ENCODE results near the gene ALOX12B. TPM values are rescaled to one million over a fixed set of nuclear protein-coding genes. Genes with fewer than 3 reads are reported as not detected.
A peak's percentile ranks its signal among the peaks of the same experiment; 100 is the strongest.
"Not testable (repeated sequence)": the region's sequence is repeated elsewhere in the genome, so short reads cannot be mapped to it uniquely, and the experiment has no call there.

The ALOX12B gene
- total RNA-seq, 2 experiments from 2014 or later = 3.3 to 3.6 TPM

DNA sequence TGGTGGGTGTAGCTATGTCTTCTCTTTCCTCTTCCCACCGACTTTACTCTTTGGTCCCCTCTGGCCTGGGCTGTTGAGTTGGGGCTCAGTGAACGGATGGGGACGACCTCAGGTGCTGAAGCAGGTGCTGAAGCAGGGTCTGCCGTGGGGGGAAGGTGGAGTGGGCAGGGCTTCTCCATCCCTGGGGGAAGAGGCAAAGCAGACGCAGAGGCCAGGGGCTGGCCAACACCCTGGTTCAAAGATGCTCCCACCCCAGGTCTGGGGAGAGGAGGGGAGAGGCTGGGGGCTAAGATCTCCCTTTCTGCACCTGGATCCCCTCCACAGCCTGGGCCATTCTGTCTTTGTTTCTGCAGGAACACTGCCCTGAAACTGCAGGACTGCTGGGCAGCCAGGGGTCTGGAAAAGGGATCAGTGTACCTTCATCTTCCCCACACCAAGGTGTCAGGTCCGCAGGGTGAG is 22.9 kb downstream of the ALOX12B start:
- peaks cover 38% of the 10 kb centered on the region for H3K27me3 Mint-ChIP-seq
- no peaks in the 10 kb centered on the region for H3K9me3 Mint-ChIP-seq (ENCODE audit: low read depth)
- ChIA-PET CTCF (interaction anchor here (0.6 to 10.2 kb wide), 3 partner anchors 14 to 126 kb away, joined by 3 to 315 read pairs (median 3); partner anchors contain the start of gene ALOX12B), POLR2A (no interaction called here)
- no peaks in the 10 kb centered on the region for H3K36me3 Mint-ChIP-seq (ENCODE audit: low read depth)
- H3K27ac Mint-ChIP-seq = no peak overlapping the region
- no peak for DNase-seq
- no peak overlapping the region for H3K4me3 Mint-ChIP-seq
- no peak for ATAC-seq
- intact Hi-C loops (cut with DNase I, micrococcal nuclease) = no loop called here
- H3K4me1 Mint-ChIP-seq = no peaks in the 10 kb centered on the region

DNA sequence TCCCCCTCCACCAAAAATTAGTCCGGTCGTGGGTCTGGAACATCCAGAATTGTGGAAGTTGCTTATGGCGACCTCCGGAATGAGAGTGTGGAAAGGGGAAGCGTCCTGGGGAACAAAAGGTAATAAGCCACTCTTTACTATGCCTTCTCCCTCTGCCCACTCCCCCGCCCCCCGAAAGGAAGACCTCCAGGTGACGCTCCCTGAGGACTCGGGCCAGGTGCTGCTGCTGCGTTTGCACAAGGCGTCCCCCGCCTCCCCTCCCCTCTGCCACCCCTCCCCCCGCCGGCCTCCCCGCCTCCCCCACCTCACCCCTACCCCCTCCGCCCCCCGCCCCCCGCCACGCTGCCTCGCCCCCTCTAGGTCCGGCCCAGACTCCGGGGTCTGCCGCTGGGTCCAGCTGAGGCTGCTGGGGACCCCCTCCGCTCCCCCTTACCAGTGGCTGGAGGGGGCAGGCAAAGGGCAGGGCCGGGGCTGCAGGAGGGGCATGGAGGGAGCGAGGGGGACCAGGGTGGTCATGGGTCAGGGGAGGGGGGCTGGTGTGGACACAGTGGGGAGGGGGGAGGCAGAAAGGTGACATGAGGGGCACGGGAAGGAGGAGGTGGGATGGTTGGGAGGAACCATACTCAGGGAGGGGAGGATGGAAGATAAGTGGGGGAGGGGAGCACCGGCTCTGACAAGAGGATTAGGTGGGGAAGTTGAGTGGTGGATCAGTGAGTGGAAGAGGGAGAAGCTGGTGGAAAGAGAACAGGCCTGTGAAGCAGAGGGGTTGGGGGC is 23.6 kb downstream of the ALOX12B start:
- ChIA-PET CTCF (interaction anchor here (0.7 to 10.2 kb wide), 2 partner anchors 14 to 126 kb away, joined by 3 to 315 read pairs; partner anchors contain the start of gene ALOX12B), POLR2A (no interaction called here)
- no peak for ATAC-seq
- DNase-seq = no peak
- Mint-ChIP-seq H3K27me3 (peaks cover 44% of the 10 kb centered on the region), H3K4me1 (no peaks in the 10 kb centered on the region), H3K36me3 (ENCODE audit: low read depth) (no peaks in the 10 kb centered on the region), H3K4me3 (no peak overlapping the region), H3K27ac (no peak overlapping the region), H3K9me3 (ENCODE audit: low read depth) (no peaks in the 10 kb centered on the region)
- intact Hi-C loops (cut with DNase I, micrococcal nuclease) = no loop called here

DNA sequence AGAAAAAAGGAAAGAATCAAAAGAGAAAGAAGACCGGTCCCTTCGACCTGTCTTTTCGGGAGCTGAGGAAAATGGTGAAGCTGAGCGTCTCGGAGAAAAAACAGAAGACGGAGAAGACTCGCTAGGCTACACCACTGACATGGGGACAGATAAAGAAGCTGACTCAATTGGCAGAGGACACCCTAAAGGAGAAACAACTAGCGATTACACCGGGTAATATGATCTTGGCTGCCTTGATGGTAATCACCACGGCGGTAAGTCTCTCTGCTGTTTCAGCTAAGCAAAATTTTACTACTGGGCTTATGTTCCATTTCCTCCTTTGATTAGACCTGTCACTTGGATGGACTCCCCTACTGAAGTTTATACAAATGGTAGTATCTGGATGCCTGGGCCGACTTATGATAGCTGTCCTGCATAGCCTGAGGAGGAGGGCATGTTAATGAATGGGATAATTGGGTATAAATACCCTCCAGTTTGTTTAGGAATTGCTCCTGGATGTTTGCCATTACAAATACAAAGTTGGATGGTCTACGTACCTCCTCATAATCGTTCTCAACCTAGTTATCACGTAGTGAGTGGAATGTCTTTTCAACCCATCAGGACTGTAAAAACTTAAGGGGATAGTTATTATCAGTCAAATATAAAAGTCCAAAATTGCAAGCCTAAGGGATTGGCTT is 24.6 kb downstream of the ALOX12B start:
- peaks cover 48% of the 10 kb centered on the region for H3K27me3 Mint-ChIP-seq
- H3K27ac Mint-ChIP-seq = no peak overlapping the region
- H3K9me3 Mint-ChIP-seq (ENCODE audit: low read depth) = no peaks in the 10 kb centered on the region
- DNase-seq (no peak), ATAC-seq (no peak)
- no peak overlapping the region for H3K4me3 Mint-ChIP-seq
- no peaks in the 10 kb centered on the region for H3K4me1 Mint-ChIP-seq
- H3K36me3 Mint-ChIP-seq (ENCODE audit: low read depth) = no peaks in the 10 kb centered on the region
- ChIA-PET POLR2A (no interaction called here), CTCF (interaction anchor here (0.5 to 10.2 kb wide), 13 partner anchors 15 to 289 kb away, joined by 3 to 315 read pairs (median 9); partner anchors contain the start of genes ALOX12B, ALOXE3 and SLC25A35)
- intact Hi-C loops (cut with DNase I, micrococcal nuclease) = no loop called here

DNA sequence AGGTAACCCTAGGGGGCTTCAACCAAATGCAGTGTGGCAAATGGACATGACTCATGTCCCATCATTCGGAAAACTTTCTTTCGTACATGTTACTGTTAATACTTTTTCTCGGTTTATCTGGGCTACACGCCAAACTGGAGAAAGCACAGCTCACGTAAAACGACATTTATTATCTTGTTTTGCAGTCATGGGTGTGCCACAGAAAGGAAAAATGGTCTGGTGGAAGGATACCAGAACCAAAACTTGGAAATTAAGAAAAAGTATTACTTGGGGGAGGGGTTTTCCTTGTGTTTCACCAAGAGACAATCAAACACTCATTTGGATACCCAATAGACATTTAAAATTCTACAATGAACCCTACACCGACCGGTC is 25.1 kb downstream of the ALOX12B start:
- no peak for ATAC-seq
- Mint-ChIP-seq H3K4me1 (no peaks in the 10 kb centered on the region), H3K36me3 (ENCODE audit: low read depth) (no peaks in the 10 kb centered on the region), H3K4me3 (no peak overlapping the region), H3K27me3 (peaks cover 48% of the 10 kb centered on the region), H3K27ac (no peak overlapping the region), H3K9me3 (ENCODE audit: low read depth) (no peaks in the 10 kb centered on the region)
- intact Hi-C loops (cut with DNase I, micrococcal nuclease) = no loop called here
- no peak for DNase-seq
- ChIA-PET POLR2A (no interaction called here), CTCF (interaction anchor here (0.7 to 10.2 kb wide), 12 partner anchors 16 to 289 kb away, joined by 3 to 315 read pairs (median 10); partner anchors contain the start of genes ALOX12B, ALOXE3 and SLC25A35)

DNA sequence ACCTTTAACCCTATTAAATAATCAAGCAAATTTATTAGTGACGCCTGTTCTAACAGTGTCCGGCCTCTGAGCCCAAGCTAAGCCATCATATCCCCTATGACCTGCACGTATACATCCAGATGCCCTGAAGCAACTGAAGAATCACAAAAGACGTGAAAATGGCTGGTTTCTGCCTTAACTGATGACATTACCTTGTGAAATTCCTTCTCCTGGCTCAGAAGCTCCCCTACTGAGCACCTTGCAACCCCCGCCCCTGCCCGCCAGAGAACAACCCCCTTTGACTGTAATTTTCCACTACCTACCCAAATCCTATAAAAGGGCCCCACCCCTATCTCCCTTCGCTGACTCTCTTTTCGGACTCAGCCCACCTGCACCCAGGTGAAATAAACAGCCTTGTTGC is 25.7 kb downstream of the ALOX12B start:
- H3K4me1 Mint-ChIP-seq; POLR2A ChIA-PET; H3K27ac Mint-ChIP-seq; H3K36me3 Mint-ChIP-seq (ENCODE audit: low read depth); H3K9me3 Mint-ChIP-seq (ENCODE audit: low read depth); DNase-seq; ATAC-seq; H3K4me3 Mint-ChIP-seq: not testable (repeated sequence)
- intact Hi-C loops (cut with DNase I, micrococcal nuclease) = loop anchor here in 1 of 2 experiments (2.0 kb wide), 1 partner anchor 57 kb away; the partner anchor contains the start of gene ALOXE3
- peaks cover 51% of the 10 kb centered on the region for H3K27me3 Mint-ChIP-seq
- CTCF ChIA-PET = interaction anchor here (0.8 to 10.2 kb wide), 16 partner anchors 16 to 290 kb away, joined by 3 to 315 read pairs (median 8); partner anchors contain the start of genes ALOX12B, ALOXE3, CNTROB and SLC25A35

DNA sequence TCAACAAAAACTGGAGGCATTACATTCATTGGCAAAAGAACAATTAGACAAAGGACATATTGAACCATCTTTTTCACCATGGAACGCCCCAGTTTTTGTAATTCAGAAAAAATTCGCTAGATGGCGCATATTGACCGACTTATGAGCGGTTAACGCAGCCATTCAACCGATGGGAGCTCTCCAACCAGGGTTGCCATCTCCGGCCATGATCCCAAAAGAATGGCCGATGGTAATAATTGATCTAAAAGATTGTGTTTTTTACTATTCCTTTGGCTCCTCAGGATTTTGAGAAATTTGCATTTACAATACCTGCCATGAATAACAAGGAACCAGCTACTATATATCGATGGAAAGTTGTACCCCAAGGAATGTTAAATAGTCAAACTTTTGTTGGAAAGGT is 27.2 kb downstream of the ALOX12B start:
- peak; percentile 69 for DNase-seq
- H3K4me1 Mint-ChIP-seq = peaks cover 4% of the 10 kb centered on the region
- no peaks in the 10 kb centered on the region for H3K36me3 Mint-ChIP-seq (ENCODE audit: low read depth)
- POLR2A ChIA-PET = interaction anchor here (0.6 to 0.8 kb wide), 2 partner anchors 19 to 235 kb away, joined by 3 to 4 read pairs; no protein-coding TSS in a partner anchor
- ATAC-seq = peak; percentile 56
- intact Hi-C loops (cut with DNase I, micrococcal nuclease) = loop anchor here (1.0 to 2.0 kb wide), 6 partner anchors 13 to 240 kb away; partner anchors contain the start of gene ALOXE3 (in 2 of the 2)
- no peaks in the 10 kb centered on the region for H3K9me3 Mint-ChIP-seq (ENCODE audit: low read depth)
- H3K4me3 Mint-ChIP-seq = no peak overlapping the region
- CTCF ChIA-PET = interaction anchor here (0.6 to 10.2 kb wide), 59 partner anchors 9 to 373 kb away, joined by 3 to 315 read pairs (median 4); partner anchors contain the start of genes ALOX12B, ALOX15B, ALOXE3 and CNTROB
- H3K27ac Mint-ChIP-seq = no peak overlapping the region
- H3K27me3 Mint-ChIP-seq = peaks cover 60% of the 10 kb centered on the region

DNA sequence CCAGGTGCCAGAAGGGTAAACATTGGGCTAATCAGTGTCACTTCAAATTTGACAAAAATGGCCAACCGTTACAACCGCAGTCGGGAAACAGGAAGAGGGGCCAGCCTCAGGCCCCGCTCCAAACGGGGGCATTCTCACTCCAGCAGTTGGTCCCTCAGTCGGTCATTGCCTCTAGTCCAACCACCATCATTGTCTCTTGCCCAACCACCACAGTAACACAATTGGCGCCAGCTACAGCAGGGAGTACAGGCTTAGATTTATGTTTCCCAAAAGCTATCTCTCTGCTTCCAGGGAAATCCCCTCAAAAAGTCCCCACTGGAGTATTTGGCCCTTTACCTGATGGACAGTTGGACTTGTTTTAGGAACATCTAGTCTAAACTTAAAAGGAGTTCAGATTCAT is 28.4 kb downstream of the ALOX12B start:
- DNase-seq = no peak
- Mint-ChIP-seq H3K27me3 (peaks cover 56% of the 10 kb centered on the region), H3K36me3 (ENCODE audit: low read depth) (no peaks in the 10 kb centered on the region), H3K4me3 (no peak overlapping the region), H3K4me1 (peaks cover 4% of the 10 kb centered on the region), H3K9me3 (ENCODE audit: low read depth) (no peaks in the 10 kb centered on the region), H3K27ac (no peak overlapping the region)
- ChIA-PET CTCF (interaction anchor here (1.3 to 10.2 kb wide), 15 partner anchors 17 to 372 kb away, joined by 3 to 315 read pairs (median 19); partner anchors contain the start of genes ALOX12B, ALOX15B, ALOXE3 and RNF227), POLR2A (no interaction called here)
- no peak for ATAC-seq
- intact Hi-C loops (cut with DNase I, micrococcal nuclease) = loop anchor here in 1 of 2 experiments (5.0 kb wide), 1 partner anchor 237 kb away; no protein-coding TSS in a partner anchor

DNA sequence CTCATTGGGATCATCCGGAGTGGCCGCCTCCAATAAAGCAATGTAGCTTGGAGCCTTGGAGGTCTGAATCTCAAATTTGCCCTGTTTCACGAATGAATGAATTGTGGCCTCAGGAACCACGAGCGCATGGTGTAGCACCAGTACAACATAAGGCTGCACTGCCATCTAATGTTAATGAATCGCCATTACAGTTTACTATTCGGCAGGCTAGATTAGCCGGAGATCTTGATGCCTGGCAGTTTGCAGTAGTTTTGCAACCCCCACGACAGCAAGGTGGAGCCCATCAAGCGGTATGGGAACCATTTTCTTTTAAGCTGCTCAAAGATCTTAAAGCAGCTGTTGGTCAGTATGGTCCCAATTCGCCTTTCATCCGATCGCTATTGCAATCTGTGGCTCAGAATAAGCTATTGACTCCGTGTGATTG is 29.8 kb downstream of the ALOX12B start:
- POLR2A ChIA-PET = interaction anchor here (0.5 to 0.6 kb wide), 3 partner anchors 13 to 997 kb away, joined by 3 to 5 read pairs (median 3); partner anchors contain the start of gene RANGRF
- DNase-seq = peak; percentile 63
- Mint-ChIP-seq H3K4me3 (no peak overlapping the region), H3K27me3 (peaks cover 47% of the 10 kb centered on the region), H3K9me3 (ENCODE audit: low read depth) (no peaks in the 10 kb centered on the region), H3K27ac (no peak overlapping the region), H3K4me1 (peaks cover 4% of the 10 kb centered on the region), H3K36me3 (ENCODE audit: low read depth) (no peaks in the 10 kb centered on the region)
- peak; percentile 89 for ATAC-seq
- intact Hi-C loops (cut with DNase I, micrococcal nuclease) = loop anchor here (1.0 to 5.0 kb wide), 7 partner anchors 41 to 314 kb away; no protein-coding TSS in a partner anchor
- CTCF ChIA-PET = interaction anchor here (0.5 to 10.2 kb wide), 40 partner anchors 8 to 718 kb away, joined by 3 to 315 read pairs (median 4); partner anchors contain the start of genes ALOX12B, ALOXE3 and RNF227

DNA sequence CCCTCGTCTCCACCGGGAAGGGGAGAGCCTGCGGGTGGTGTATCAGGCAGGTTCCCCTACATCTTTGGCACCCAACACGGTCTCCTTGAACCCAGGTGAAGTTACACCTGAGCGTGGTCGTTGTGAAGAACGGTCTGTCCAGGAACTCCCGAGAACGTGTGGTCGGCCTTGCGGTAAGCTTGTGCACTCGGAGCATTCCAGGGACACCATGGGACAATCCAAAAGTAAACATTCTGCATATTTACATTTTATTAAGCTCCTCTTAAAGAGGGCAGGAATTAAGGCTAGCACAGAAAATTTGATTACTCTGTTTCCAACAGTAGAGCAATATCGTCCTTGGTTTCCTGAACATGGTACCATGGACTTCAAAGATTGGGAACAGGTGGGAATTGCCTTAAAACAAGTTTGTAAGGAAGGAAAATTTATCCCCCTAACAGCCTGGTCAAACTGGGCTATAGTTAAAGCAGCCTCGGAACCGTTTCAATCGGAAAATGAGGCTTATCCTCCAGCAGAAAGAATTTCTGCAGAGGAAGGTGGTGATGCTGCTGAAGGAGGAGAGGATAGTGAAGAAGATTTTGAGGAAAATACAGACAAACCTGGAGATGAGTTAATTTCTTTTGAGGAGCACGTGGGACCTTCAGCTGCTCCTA is 30.4 kb downstream of the ALOX12B start:
- DNase-seq (no peak), ATAC-seq (no peak)
- ChIA-PET CTCF (interaction anchor here (0.6 to 10.2 kb wide), 36 partner anchors 9 to 313 kb away, joined by 3 to 315 read pairs (median 4); partner anchors contain the start of genes ALOX12B, ALOXE3 and RNF227), POLR2A (interaction anchor here (0.6 kb wide), 1 partner anchor 996 kb away, joined by 3 read pairs; no protein-coding TSS in a partner anchor)
- Mint-ChIP-seq H3K4me1 (peaks cover 4% of the 10 kb centered on the region), H3K27ac (no peak overlapping the region), H3K9me3 (ENCODE audit: low read depth) (no peaks in the 10 kb centered on the region), H3K27me3 (peaks cover 41% of the 10 kb centered on the region), H3K36me3 (ENCODE audit: low read depth) (no peaks in the 10 kb centered on the region), H3K4me3 (no peak overlapping the region)
- intact Hi-C loops (cut with DNase I, micrococcal nuclease) = loop anchor here (1.0 to 5.0 kb wide), 7 partner anchors 41 to 314 kb away; no protein-coding TSS in a partner anchor

DNA sequence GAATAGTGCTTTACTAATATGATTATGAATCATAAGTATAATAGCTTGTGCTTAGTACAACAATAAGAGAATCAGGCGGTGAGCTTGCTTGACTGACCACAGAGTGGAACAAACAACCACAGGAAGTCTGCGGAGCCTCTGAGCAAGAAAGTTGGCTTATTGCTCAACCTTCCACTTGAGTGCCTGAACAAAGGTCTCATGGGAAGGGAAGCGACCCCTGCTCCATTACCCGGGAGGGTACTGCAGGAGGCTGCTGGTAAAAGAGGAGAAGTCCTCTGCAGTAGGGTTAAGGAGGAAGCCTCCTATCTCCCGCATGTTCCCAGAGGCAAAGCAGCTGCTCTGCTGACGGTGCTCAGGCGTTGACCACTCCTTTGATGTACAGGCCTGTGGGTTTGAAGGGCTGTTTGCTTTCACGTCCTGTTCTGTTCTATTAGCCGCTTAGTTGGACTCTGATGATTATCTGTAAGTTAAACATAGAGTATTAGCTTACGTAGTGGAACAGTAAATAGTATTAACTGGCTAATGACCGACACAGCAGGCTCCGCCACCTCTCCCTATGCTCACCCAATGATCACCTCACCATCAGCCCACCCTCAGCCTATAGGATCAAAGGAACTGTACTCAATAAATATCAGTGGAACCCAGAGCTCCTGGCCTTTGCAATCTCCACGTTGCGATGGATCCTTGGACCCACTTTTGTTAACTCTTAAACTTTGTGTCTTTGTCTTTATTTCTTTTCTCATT is 31.1 kb downstream of the ALOX12B start:
- peaks cover 4% of the 10 kb centered on the region for H3K4me1 Mint-ChIP-seq

More for the DNA sequence above, 31.1 kb downstream of the ALOX12B start:
- Mint-ChIP-seq H3K9me3 (ENCODE audit: low read depth) (no peaks in the 10 kb centered on the region), H3K4me3 (no peak overlapping the region), H3K36me3 (ENCODE audit: low read depth) (no peaks in the 10 kb centered on the region), H3K27me3 (peaks cover 36% of the 10 kb centered on the region), H3K27ac (no peak overlapping the region)
- intact Hi-C loops (cut with DNase I, micrococcal nuclease) = loop anchor here (2.0 to 5.0 kb wide), 3 partner anchors 144 to 234 kb away; no protein-coding TSS in a partner anchor
- ChIA-PET POLR2A (no interaction called here), CTCF (interaction anchor here (1.0 to 10.2 kb wide), 24 partner anchors 10 to 312 kb away, joined by 3 to 315 read pairs (median 4); partner anchors contain the start of genes ALOX12B, ALOXE3 and RNF227)
- ATAC-seq (peak; percentile 67), DNase-seq (peak; percentile 67)

Measured in activated CD4-positive, alpha-beta T cell treated with anti-CD3 and anti-CD28 coated beads for 36 hours (primary cell).